Small intestine (tissue), 7 donors: ENCODE results near the gene AKR1E2. TPM values are rescaled to one million over a fixed set of nuclear protein-coding genes. Genes with fewer than 3 reads are reported as not detected.

Experiments used
- DNase-seq, 2 donors: peaks; one replicate each; pipeline versions ENCODE4 v3.0.0 to v3.0.0-alpha.2; 2013
- FAIRE-seq: peaks from 2 replicates; lab custom pipeline; 2012; peaks lifted over from hg19 to GRCh38; lab: Jason Lieb, UNC
- H3K27ac ChIP-seq, 3 donors: one replicate each; pipeline ENCODE4 v1.5.1; 2013; ENCODE audit warnings: low read length in 2 of 3, mild to moderate bottlenecking in 2 of 3, control low read depth in 1 of 3, inconsistent platforms in 1 of 3, low read depth in 1 of 3, moderate library complexity in 1 of 3
- H3K27me3 ChIP-seq, 3 donors: one replicate each; pipeline ENCODE4 v1.6.1; 2013; ENCODE audit warnings: low read length in 3 of 3, inconsistent platforms in 1 of 3; ENCODE audit not compliant: control insufficient read depth in 3 of 3, insufficient read depth in 3 of 3
- H3K36me3 ChIP-seq, 3 donors: one replicate each; pipeline ENCODE4 v1.6.1; 2013; ENCODE audit warnings: low read length in 3 of 3, inconsistent platforms in 1 of 3, low read depth in 1 of 3, mild to moderate bottlenecking in 1 of 3, moderate library complexity in 1 of 3; ENCODE audit not compliant: control insufficient read depth in 3 of 3, insufficient read depth in 2 of 3
- H3K4me1 ChIP-seq, 3 donors: one replicate each; pipeline ENCODE4 v1.6.1; 2013; ENCODE audit warnings: low read length in 2 of 3, inconsistent platforms in 1 of 3, low read depth in 1 of 3, mild to moderate bottlenecking in 1 of 3, moderate library complexity in 1 of 3; ENCODE audit not compliant: control insufficient read depth in 3 of 3, insufficient read depth in 2 of 3
- H3K4me3 ChIP-seq, 3 donors: one replicate each; pipeline ENCODE4 v1.5.1; 2013; ENCODE audit warnings: low read length in 3 of 3, control low read depth in 1 of 3, inconsistent platforms in 1 of 3, low read depth in 1 of 3, mild to moderate bottlenecking in 1 of 3, moderate library complexity in 1 of 3
- H3K9me3 ChIP-seq, 2 donors: one replicate each; pipeline ENCODE4 v1.6.1; 2013; ENCODE audit warnings: low read depth in 1 of 2, low read length in 1 of 2; ENCODE audit not compliant: control insufficient read depth in 2 of 2, insufficient read depth in 1 of 2
- WGBS, 3 donors: extraction: QIAGEN DNeasy Blood & Tissue Kit; methylation state at CpG; one replicate each; pipeline ENCODE4 v1.1.7; 2013; 5-methylcytosine and 5-hydroxymethylcytosine counted together
- polyA plus RNA-seq, 4 donors: library from polyadenylated mRNA; stranded (reverse) in 3 of 4; unstranded in 1 of 4; fragments of 200-250 nt in 3 of 4; fragments of 120-200 nt in 1 of 4; gene quantifications; one replicate each; pipeline versions ENCODE4 v1.2.1 to v1.2.3, GENCODE V29; 2013
- donor health status: healthy with polysubstance abuse.
- donor health status: control.
- donor health status: control.
- donor health status: Bipolar disorder and iron deficiency.
- donor health status: healthy.

The AKR1E2 gene
- polyA plus RNA-seq, 4 donors: 0.89 to 3.2 (median 1.8) TPM; not detected in 1

DNA sequence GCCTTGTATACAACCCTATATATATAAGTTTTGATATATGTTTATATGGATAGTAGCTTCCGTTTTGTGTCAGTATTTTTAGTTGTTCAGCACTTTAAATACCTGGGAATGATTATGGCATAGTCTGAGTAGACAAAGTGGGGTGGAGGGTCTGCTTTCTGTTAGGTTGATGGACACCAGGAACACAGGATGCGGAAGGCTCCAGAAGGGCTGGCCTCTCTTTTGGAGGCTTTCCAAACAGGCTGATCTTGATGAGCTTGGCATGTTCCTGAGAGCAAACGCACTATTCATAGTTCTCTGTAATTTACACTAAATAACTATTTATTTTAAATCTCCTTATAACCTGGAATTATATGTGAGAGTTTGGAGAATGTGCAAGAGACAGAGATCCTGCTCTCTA is 12.7 kb downstream of the AKR1E2 start:
- DNase-seq (no peak), FAIRE-seq (no peak)
- Histone ChIP-seq H3K9me3 (no peaks in the 10 kb centered on the region), H3K4me1 (no peaks in the 10 kb centered on the region), H3K27me3 (no peaks in the 10 kb centered on the region), H3K27ac (no peak overlapping the region), H3K4me3 (no peak overlapping the region), H3K36me3 (peaks cover 0 to 16% (median 0%) of the 10 kb centered on the region in 3 donors)
- 79 to 86% (median 84%) methylated on average over 3 of the region's 3 CpGs for WGBS, 3 donors

DNA sequence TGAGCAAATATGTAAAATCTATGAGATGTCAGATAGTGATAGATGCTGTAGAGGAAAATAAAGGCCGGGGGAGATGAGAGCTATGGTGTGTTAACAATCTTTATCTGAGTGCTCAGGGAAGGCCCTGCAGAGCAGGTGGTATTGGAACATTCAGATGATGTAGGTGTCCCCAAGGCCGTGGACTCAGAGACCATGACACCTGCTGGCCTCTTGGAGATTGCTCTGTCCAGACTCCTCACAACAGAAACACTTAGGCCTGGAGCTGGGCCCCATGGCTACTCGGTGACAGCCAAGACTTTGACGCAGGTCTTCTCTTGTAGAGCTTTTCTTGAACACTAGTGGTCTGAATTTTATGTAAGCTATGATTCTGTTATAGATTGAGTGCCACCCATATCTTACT is 13.3 kb downstream of the AKR1E2 start:
- Histone ChIP-seq H3K27me3 (no peaks in the 10 kb centered on the region), H3K9me3 (no peaks in the 10 kb centered on the region), H3K4me1 (no peaks in the 10 kb centered on the region), H3K36me3 (peaks cover 0 to 16% (median 0%) of the 10 kb centered on the region in 3 donors), H3K4me3 (no peak overlapping the region), H3K27ac (no peak overlapping the region)
- DNase-seq: no peak
- 76 to 83% (median 80%) methylated on average over 4 of the region's 4 CpGs for WGBS, 3 donors
- no peak for FAIRE-seq

DNA sequence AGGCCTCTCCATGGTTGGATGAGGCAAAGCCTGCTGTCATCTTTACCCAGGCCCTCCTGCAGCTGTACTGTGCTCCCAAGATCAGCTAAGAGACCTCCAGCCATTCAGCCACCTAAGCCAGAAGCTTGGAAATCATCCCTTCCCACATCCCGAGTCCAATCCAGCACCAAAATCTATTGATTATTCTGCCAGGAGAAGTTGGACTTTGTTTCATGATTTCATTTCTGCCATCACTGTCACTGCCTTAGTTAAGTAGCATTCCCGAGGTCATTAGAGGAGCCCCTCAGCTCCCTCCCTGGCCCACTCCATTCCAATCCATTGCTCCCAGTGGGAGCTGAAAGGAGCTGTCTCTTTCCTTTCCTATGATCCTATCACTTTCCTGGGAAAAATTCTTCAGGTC is 14.1 kb downstream of the AKR1E2 start:
- 34 to 70% (median 48%) methylated on average over 2 of the region's 2 CpGs for WGBS, 3 donors

DNA sequence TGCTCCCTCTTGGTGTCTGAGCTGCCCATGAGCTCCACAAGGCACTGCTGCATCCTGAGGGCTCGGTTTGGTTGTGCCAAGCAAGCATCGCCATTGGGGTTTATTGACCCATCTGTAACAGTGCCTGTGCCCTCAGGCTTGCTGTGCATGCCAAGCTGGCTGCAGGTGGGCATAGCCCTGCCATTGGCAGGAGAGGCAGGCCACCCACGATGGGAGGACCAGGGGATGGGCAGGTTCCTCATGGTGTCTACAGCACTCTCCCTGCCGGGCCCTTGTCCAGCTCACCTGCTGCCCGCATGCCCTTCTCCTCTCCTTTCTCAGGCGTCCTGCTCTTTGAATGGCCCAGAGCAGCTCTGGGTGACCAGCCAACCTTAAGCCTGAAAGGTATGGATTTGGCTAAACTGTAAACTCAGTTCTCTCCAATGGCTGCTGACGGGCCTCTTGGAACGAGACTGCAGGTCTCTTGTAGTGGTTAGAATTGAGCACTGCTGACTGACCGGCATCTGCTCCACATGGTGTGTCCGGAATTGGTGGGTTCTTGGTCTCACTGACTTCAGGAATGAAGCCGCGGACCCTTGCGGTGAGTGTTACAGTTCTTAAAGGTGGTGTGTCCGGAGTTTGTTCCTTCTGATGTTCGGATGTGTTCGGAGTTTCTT is 17.6 kb downstream of the AKR1E2 start:
- Histone ChIP-seq H3K4me3 (no peak overlapping the region), H3K27me3 (no peaks in the 10 kb centered on the region), H3K4me1 (no peaks in the 10 kb centered on the region), H3K36me3 (peaks cover 0 to 2% (median 0%) of the 10 kb centered on the region in 3 donors), H3K27ac (no peak overlapping the region), H3K9me3 (no peaks in the 10 kb centered on the region)
- 84 to 95% (median 94%) methylated on average over 15 to 16 of the region's 16 CpGs for WGBS, 3 donors
- FAIRE-seq (no peak), DNase-seq (no peak)

More for the DNA sequence above, 14.1 kb downstream of the AKR1E2 start:
- H3K9me3 ChIP-seq: no peaks in the 10 kb centered on the region
- no peak for FAIRE-seq
- H3K4me3 ChIP-seq: no peak overlapping the region
- H3K27ac ChIP-seq: no peak overlapping the region
- no peak for DNase-seq
- H3K27me3 ChIP-seq: no peaks in the 10 kb centered on the region
- H3K4me1 ChIP-seq: no peaks in the 10 kb centered on the region
- peaks cover 0 to 16% (median 0%) of the 10 kb centered on the region in 3 donors for H3K36me3 ChIP-seq

DNA sequence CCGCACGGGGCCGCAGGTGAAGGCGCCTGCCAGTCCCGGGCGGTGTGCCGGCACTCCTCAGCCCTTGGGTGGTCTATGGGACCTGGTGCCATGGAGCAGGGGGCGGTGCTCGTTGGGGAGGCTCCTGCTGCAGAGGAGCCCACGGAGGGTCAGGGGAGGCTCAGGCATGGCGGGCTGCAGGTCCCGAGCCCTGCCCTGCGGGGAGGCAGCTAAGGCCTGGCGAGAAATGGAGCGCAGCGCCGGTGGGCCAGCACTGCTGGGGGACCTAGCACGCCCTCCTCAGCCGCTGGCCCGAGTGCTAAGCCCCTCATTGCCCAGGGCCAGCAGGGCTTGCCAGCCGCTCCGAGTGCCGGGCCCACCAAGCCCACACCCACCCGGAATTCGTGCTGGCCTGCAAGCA is 18.9 kb downstream of the AKR1E2 start:
- peaks cover 0 to 1% (median 0%) of the 10 kb centered on the region in 3 donors for H3K4me1 ChIP-seq
- peaks cover 0 to 2% (median 0%) of the 10 kb centered on the region in 3 donors for H3K36me3 ChIP-seq
- no peak overlapping the region for H3K4me3 ChIP-seq
- H3K27me3 ChIP-seq: no peaks in the 10 kb centered on the region
- no peak for DNase-seq
- no peak for FAIRE-seq
- no peaks in the 10 kb centered on the region for H3K9me3 ChIP-seq
- 95 to 97% (median 96%) methylated on average over 18 to 25 of the region's 25 CpGs for WGBS, 3 donors
- H3K27ac ChIP-seq: no peak overlapping the region

DNA sequence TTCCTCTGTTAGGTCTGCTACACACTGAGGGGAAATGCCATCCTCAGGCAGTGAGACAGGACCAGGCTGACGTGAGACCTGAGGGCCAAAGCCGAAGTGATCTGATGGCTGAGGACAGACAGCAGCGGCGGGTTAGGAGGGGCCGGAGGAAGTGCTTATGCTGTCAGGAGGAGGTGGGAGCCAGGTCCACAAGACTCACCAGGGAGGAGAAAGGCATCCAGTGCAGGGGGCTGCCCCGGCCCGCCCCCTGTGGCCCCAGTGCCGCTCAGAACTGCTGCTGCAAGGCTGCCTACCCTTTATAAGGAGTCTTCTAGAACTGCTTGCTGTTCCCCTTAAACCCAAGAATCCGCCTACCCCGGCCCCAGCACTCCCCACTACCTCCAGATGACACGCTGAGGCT is 19.8 kb downstream of the AKR1E2 start:
- no peak for DNase-seq
- FAIRE-seq: no peak
- Histone ChIP-seq H3K27ac (no peak overlapping the region), H3K36me3 (peaks cover 0 to 2% (median 0%) of the 10 kb centered on the region in 3 donors), H3K9me3 (no peaks in the 10 kb centered on the region), H3K4me1 (peaks cover 0 to 3% (median 0%) of the 10 kb centered on the region in 3 donors), H3K4me3 (no peak overlapping the region), H3K27me3 (no peaks in the 10 kb centered on the region)
- 92 to 97% (median 95%) methylated on average over 11 of the region's 11 CpGs for WGBS, 3 donors

DNA sequence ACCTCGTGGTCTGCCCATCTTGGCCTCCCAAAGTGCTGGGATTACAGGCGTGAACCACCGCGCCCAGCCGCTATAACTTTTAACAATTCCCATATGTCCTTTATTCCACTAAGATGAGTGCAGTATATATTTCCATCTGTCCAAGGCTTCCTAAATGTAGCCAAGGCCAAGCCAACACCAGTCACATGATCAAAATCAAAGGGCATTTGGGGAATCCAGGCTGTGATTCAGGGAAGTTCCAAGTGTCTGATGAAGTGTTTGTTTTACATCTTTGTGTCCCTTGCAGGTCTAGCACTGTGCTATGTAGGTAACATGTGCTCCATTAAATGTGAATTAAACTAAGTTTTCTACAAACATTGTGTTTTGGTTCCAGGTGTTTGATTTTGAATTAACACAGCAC is 20.8 kb downstream of the AKR1E2 start:
- Histone ChIP-seq H3K36me3 (peaks cover 0 to 2% (median 0%) of the 10 kb centered on the region in 3 donors), H3K4me3 (no peak overlapping the region), H3K9me3 (no peaks in the 10 kb centered on the region), H3K27me3 (no peaks in the 10 kb centered on the region), H3K4me1 (peaks cover 0 to 3% (median 0%) of the 10 kb centered on the region in 3 donors), H3K27ac (no peak overlapping the region)
- 75 to 90% (median 81%) methylated on average over 5 of the region's 5 CpGs for WGBS, 3 donors
- FAIRE-seq (no peak), DNase-seq (no peak)

DNA sequence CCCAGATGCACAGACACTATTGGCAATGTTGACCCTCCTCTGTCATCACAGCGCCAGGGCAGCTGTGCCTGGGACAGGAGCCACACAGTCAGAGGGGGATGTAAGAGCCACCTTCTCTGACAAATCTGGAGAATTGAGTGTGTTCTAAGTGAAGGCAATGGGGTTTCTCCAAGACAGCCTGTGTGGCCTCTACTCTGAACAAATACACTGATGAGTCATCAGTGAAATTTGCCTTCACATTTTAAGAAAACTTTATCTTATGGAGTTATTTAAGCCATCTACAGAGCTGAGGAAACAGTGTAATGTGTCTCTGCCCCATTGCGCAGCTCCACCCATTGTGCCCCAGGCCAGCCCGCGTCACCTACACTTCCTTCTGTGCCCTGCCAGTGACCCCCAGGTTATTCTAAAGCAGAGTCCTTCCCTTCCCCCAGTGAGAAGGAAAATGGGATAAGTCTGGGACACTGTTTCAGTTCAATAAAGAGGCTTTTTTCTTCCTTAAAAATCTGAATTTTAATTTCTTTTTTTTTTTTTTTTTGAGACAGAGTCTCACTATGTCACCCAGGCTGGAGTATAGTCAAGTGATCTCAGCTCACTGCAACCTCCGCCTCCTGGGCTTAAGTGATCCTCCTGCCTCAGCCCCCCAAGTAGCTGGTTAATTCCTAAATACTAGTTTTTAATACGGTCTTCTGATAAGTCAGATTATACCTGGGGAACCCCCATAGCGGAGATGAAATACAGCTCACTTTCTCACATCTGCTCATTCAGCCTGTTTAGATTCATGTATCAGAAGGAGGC is 21.8 kb downstream of the AKR1E2 start:
- Histone ChIP-seq H3K36me3 (peaks cover 0 to under 1% (median 0%) of the 10 kb centered on the region in 3 donors), H3K9me3 (no peaks in the 10 kb centered on the region), H3K4me3 (no peak overlapping the region), H3K27ac (no peak overlapping the region), H3K4me1 (peaks cover 0 to 3% (median 0%) of the 10 kb centered on the region in 3 donors), H3K27me3 (no peaks in the 10 kb centered on the region)
- no peak for DNase-seq
- WGBS, 3 donors: 81 to 92% (median 89%) methylated on average over 7 of the region's 7 CpGs
- no peak for FAIRE-seq
